Neural cell (in vitro differentiated cells): ENCODE data around the gene CDH16. TPM values are rescaled to one million over a fixed set of nuclear protein-coding genes. Genes with fewer than 3 reads are reported as not detected.

Experiments
- H2AFZ ChIP-seq: fragments of 200-600, 300-800 bp; sonication (generic), shearing (Covaris generic); 2 replicates; pipeline ENCODE4 v1.6.0; 2014; ENCODE audit warnings: low read depth, mild to moderate bottlenecking, antibody characterized with exemption, low read length, moderate library complexity
- H3F3A ChIP-seq: fragments of 200-600 bp; shearing (Covaris generic); 2 replicates; pipeline ENCODE4 v1.6.1; 2016; ENCODE audit warnings: mild to moderate bottlenecking, moderate library complexity, mixed read lengths, antibody characterized with exemption, low read length; ENCODE audit not compliant: insufficient read depth, poor library complexity, severe bottlenecking
- H3K27ac ChIP-seq: fragments of 200-600, 300-800 bp; sonication (generic), shearing (Covaris generic); 2 replicates; pipeline ENCODE4 v1.5.1; 2014; ENCODE audit warnings: mild to moderate bottlenecking, low read length, moderate library complexity
- H3K27me3 ChIP-seq: fragments of 300-800, 200-600 bp; sonication (generic), shearing (Covaris generic); 2 replicates; pipeline ENCODE4 v1.6.0; 2014; ENCODE audit warnings: mild to moderate bottlenecking, low read depth, low read length, moderate library complexity; ENCODE audit not compliant: insufficient read depth
- H3K36me3 ChIP-seq: fragments of 300-800, 200-600 bp; sonication (generic), shearing (Covaris generic); 2 replicates; pipeline ENCODE4 v1.5.1; 2014; ENCODE audit warnings: mild to moderate bottlenecking, antibody characterized with exemption, low read length, moderate library complexity; ENCODE audit not compliant: insufficient read depth
- H3K4me2 ChIP-seq: fragments of 300-800, 200-600 bp; sonication (generic), shearing (Covaris generic); 2 replicates; pipeline ENCODE4 v1.6.0; 2014; ENCODE audit warnings: mild to moderate bottlenecking, low read length
- H3K4me3 ChIP-seq: fragments of 300-800, 200-600 bp; sonication (generic), shearing (Covaris generic); 2 replicates; pipeline ENCODE4 v1.5.1; 2014; ENCODE audit warnings: mild to moderate bottlenecking, low read length, moderate library complexity
- H3K79me2 ChIP-seq: fragments of 200-600 bp; shearing (Covaris generic); replicated peaks from 2 replicates; pipeline ENCODE4 v1.6.0; 2014; ENCODE audit warnings: mild to moderate bottlenecking, low read length, moderate library complexity; ENCODE audit not compliant: insufficient read depth
- H3K9ac ChIP-seq: fragments of 300-800, 200-600 bp; sonication (generic), shearing (Covaris generic); 2 replicates; pipeline ENCODE4 v1.6.1; 2016; ENCODE audit warnings: mild to moderate bottlenecking, low read length, mixed read lengths
- H3K9me2 ChIP-seq: fragments of 200-600 bp; shearing (Covaris generic); 2 replicates; pipeline ENCODE4 v1.6.1; 2016; ENCODE audit warnings: mild to moderate bottlenecking, low read length, mixed read lengths; ENCODE audit not compliant: insufficient read depth
- H3K9me3 ChIP-seq: fragments of 200-600, 300-800 bp; sonication (generic), shearing (Covaris generic); 2 replicates; pipeline ENCODE4 v1.6.1; 2016; ENCODE audit warnings: mild to moderate bottlenecking, mixed run types, low read length, moderate library complexity, mixed read lengths
- H4K20me1 ChIP-seq: fragments of 200-600 bp; shearing (Covaris generic); 2 replicates; pipeline ENCODE4 v1.6.1; 2016; ENCODE audit warnings: mild to moderate bottlenecking, mixed run types; ENCODE audit not compliant: insufficient read depth
- CTCF ChIP-seq: fragments of 450-650 bp; IDR thresholded peaks from 2 replicates; pipeline ENCODE4 v1.5.1; 2014; ENCODE audit warnings: antibody characterized with exemption, mild to moderate bottlenecking, moderate library complexity; ENCODE audit not compliant: poor library complexity, severe bottlenecking
- EP300 ChIP-seq: fragments of 450-650 bp; conservative IDR thresholded peaks from 2 replicates; pipeline ENCODE4 v1.6.1; 2014; ENCODE audit warnings: antibody characterized with exemption, mild to moderate bottlenecking, moderate library complexity; ENCODE audit not compliant: poor library complexity, severe bottlenecking
- EZH2 ChIP-seq: fragments of 200-600, 300-800 bp; shearing (Covaris generic), sonication (generic); IDR thresholded peaks from 2 replicates; pipeline ENCODE4 v1.6.1; 2014; ENCODE audit warnings: antibody characterized with exemption, low read length, borderline replicate concordance, mild to moderate bottlenecking; ENCODE audit not compliant: insufficient read depth, poor library complexity, severe bottlenecking
- MXI1 ChIP-seq: fragments of 450-650 bp; conservative IDR thresholded peaks from 2 replicates; pipeline ENCODE4 v1.6.1; 2014; ENCODE audit warnings: antibody characterized with exemption, mild to moderate bottlenecking; ENCODE audit not compliant: poor library complexity, severe bottlenecking
- POLR2AphosphoS5 ChIP-seq: IDR thresholded peaks from 2 replicates; pipeline ENCODE4 v1.6.1; 2012
- RAD21 ChIP-seq: fragments of 450-650 bp; conservative IDR thresholded peaks from 2 replicates; pipeline ENCODE4 v1.6.1; 2014; ENCODE audit warnings: antibody characterized with exemption, mild to moderate bottlenecking, moderate library complexity
- REST ChIP-seq: IDR thresholded peaks from 2 replicates; pipeline ENCODE4 v1.6.1; 2012; ENCODE audit warnings: borderline replicate concordance
- SMC3 ChIP-seq: fragments of 450-650 bp; conservative IDR thresholded peaks from 2 replicates; pipeline ENCODE4 v1.6.1; 2014; ENCODE audit warnings: antibody characterized with exemption, mild to moderate bottlenecking, moderate library complexity; ENCODE audit not compliant: poor library complexity
- TAF1 ChIP-seq: IDR thresholded peaks from 2 replicates; pipeline ENCODE4 v1.6.1; 2012; ENCODE audit warnings: low read depth
- polyA plus RNA-seq: library from polyadenylated mRNA; depleted of rRNA; stranded (reverse); fragments of >200 nt; gene quantifications from 2 replicates; pipeline ENCODE4 v1.2.3, GENCODE V29; 2014

Gene CDH16
- polyA plus RNA-seq, 1 donor from 2014 or later: not detected

- Histone ChIP-seq H2AFZ (no peak overlapping the region), H3K79me2 (no peaks in the 10 kb centered on the region), H3K9me3 (no peaks in the 10 kb centered on the region), H3K4me3 (no peak overlapping the region), H4K20me1 (no peaks in the 10 kb centered on the region), H3F3A (no peaks in the 10 kb centered on the region), H3K4me2 (no peak overlapping the region), H3K9ac (no peak overlapping the region), H3K27me3 (no peaks in the 10 kb centered on the region), H3K36me3 (no peaks in the 10 kb centered on the region), H3K27ac (no peak overlapping the region), H3K9me2 (no peaks in the 10 kb centered on the region)
- no peak for TF ChIP-seq EP300
- no peak for TF ChIP-seq TAF1
- TF ChIP-seq SMC3: no peak
- no peak for TF ChIP-seq CTCF
- no peak for TF ChIP-seq RAD21
These were observed 55.0 kb downstream of the CDH16 start for GRCh38 chr16:66863707-66864106.

DNA sequence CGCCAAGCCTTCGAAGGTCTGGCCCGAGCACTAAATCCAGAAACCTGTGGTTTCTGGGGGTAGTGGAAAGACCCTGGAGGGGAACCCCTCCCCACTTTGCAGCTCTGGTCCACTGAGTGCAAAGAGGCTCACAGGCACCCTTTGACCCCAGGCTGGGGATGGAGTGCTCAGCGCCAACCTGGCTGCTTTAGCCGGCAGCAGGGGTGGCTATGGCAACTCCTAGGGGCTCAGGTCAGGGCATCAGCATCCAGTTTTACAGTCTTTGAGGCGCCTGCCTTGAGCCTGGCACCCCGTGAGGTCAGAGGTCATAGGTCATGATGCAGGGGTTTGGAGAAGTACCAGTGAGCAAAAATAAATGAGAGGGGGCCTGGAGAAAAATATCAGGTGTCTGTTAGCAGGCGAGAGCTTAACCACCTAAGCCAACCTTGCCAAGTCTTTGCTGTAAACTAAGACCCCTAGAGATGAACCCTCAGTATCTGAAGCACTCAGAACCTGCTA is 56.6 kb downstream of the CDH16 start:
- no peak overlapping the region for H3K4me2 ChIP-seq
- no peaks in the 10 kb centered on the region for H3K36me3 ChIP-seq
- no peak overlapping the region for H3K4me3 ChIP-seq
- no peaks in the 10 kb centered on the region for H3K79me2 ChIP-seq
- H3K9me3 ChIP-seq: no peaks in the 10 kb centered on the region
- H3K9me2 ChIP-seq: no peaks in the 10 kb centered on the region
- H3K9ac ChIP-seq: no peak overlapping the region
- no peak overlapping the region for H3K27ac ChIP-seq
- no peak for TF ChIP-seq SMC3
- TF ChIP-seq TAF1: no peak
- no peak for TF ChIP-seq RAD21
- TF ChIP-seq MXI1: no peak
- no peak for TF ChIP-seq REST
- no peak for TF ChIP-seq EP300
- no peak for TF ChIP-seq EZH2
- no peak for TF ChIP-seq POLR2AphosphoS5
- TF ChIP-seq CTCF: no peak
- H4K20me1 ChIP-seq: no peaks in the 10 kb centered on the region
- no peaks in the 10 kb centered on the region for H3F3A ChIP-seq
- H3K27me3 ChIP-seq: no peaks in the 10 kb centered on the region
- no peak overlapping the region for H2AFZ ChIP-seq
